ENCODE results near the gene MYL12A. TPM values are rescaled to one million over a fixed set of nuclear protein-coding genes. Genes with fewer than 3 reads are reported as not detected.

The MYL12A gene
- total and polyA plus RNA-seq, 2 experiments from 2014 or later = 456 to 692 TPM

GRCh38 chr18:3230401-3231334 lies 16.9 kb upstream of the MYL12A start:
- Histone ChIP-seq H3K4me3 (no peak overlapping the region), H4K20me1 (ENCODE audit: insufficient read depth, poor library complexity, severe bottlenecking) (no peaks in the 10 kb centered on the region), H3K27ac (no peak overlapping the region), H3K4me2 (no peak overlapping the region), H2AFZ (no peak overlapping the region), H3K79me2 (no peaks in the 10 kb centered on the region), H3K9me2 (replicated peaks; ENCODE audit: insufficient read depth) (no peaks in the 10 kb centered on the region), H3K4me1 (ENCODE audit: insufficient read depth) (peaks cover 5% of the 10 kb centered on the region), H3K9me3 (ENCODE audit: low read depth) (no peaks in the 10 kb centered on the region), H3K27me3 (no peaks in the 10 kb centered on the region), H3K36me3 (replicated peaks; ENCODE audit: insufficient read depth, low read depth) (no peaks in the 10 kb centered on the region)
- 89% methylated on average over 9 of the region's 9 CpGs for WGBS (ENCODE audit: low lambda C conversion rate, missing lambda C conversion rate)
- no peak for DNase-seq (ENCODE audit: low spot score)
- no peak for TF ChIP-seq EZH2phosphoT487 (IDR thresholded peaks at IDR 0.05; ENCODE audit: low read depth, severe bottlenecking, unreplicated experiment)

- TF ChIP-seq EZH2phosphoT487 (IDR thresholded peaks at IDR 0.05; ENCODE audit: low read depth, severe bottlenecking, unreplicated experiment) = no peak
- no peak for TF ChIP-seq CTCF (IDR thresholded peaks at IDR 0.05; ENCODE audit: poor library complexity)
- TF ChIP-seq EZH2 (IDR thresholded peaks at IDR 0.05; ENCODE audit: borderline replicate concordance) = no peak
- no peak overlapping the region for H2AFZ ChIP-seq
- no peak overlapping the region for H3K4me2 ChIP-seq
- no peaks in the 10 kb centered on the region for H3K9me2 ChIP-seq (replicated peaks; ENCODE audit: insufficient read depth)
- no peak overlapping the region for H3K4me3 ChIP-seq
- no peaks in the 10 kb centered on the region for H4K20me1 ChIP-seq (ENCODE audit: insufficient read depth, poor library complexity, severe bottlenecking)
- no peaks in the 10 kb centered on the region for H3K79me2 ChIP-seq
- 88% methylated on average over 1 of the region's 1 CpG for WGBS (ENCODE audit: low lambda C conversion rate, missing lambda C conversion rate)
- no peaks in the 10 kb centered on the region for H3K4me1 ChIP-seq (ENCODE audit: insufficient read depth)
- no peak for DNase-seq (ENCODE audit: low spot score)
- H3K36me3 ChIP-seq (replicated peaks; ENCODE audit: insufficient read depth, low read depth) = no peaks in the 10 kb centered on the region
- H3K27me3 ChIP-seq = no peaks in the 10 kb centered on the region
- no peaks in the 10 kb centered on the region for H3K9me3 ChIP-seq (ENCODE audit: low read depth)
- H3K27ac ChIP-seq = peak overlapping the region; percentile 44
Measured at GRCh38 chr18:3233004-3233403, 14.6 kb upstream of the MYL12A start.

GRCh38 chr18:3233433-3234168 lies 14.0 kb upstream of the MYL12A start:
- no peak for TF ChIP-seq EZH2 (IDR thresholded peaks at IDR 0.05; ENCODE audit: borderline replicate concordance)
- no peak for TF ChIP-seq EZH2phosphoT487 (IDR thresholded peaks at IDR 0.05; ENCODE audit: low read depth, severe bottlenecking, unreplicated experiment)
- no peak for TF ChIP-seq CTCF (IDR thresholded peaks at IDR 0.05; ENCODE audit: poor library complexity)
- 71% methylated on average over 4 of the region's 4 CpGs for WGBS (ENCODE audit: low lambda C conversion rate, missing lambda C conversion rate)
- H3K4me3 ChIP-seq = no peak overlapping the region
- H3K27me3 ChIP-seq = no peaks in the 10 kb centered on the region
- no peak for DNase-seq (ENCODE audit: low spot score)
- H3K4me2 ChIP-seq = no peak overlapping the region
- H2AFZ ChIP-seq = no peak overlapping the region
- H3K4me1 ChIP-seq (ENCODE audit: insufficient read depth) = no peaks in the 10 kb centered on the region
- no peaks in the 10 kb centered on the region for H3K9me2 ChIP-seq (replicated peaks; ENCODE audit: insufficient read depth)
- H3K36me3 ChIP-seq (replicated peaks; ENCODE audit: insufficient read depth, low read depth) = no peaks in the 10 kb centered on the region
- no peaks in the 10 kb centered on the region for H4K20me1 ChIP-seq (ENCODE audit: insufficient read depth, poor library complexity, severe bottlenecking)
- no peaks in the 10 kb centered on the region for H3K79me2 ChIP-seq
- no peaks in the 10 kb centered on the region for H3K9me3 ChIP-seq (ENCODE audit: low read depth)
- H3K27ac ChIP-seq = peak overlapping the region; percentile 44

- no peak overlapping the region for H2AFZ ChIP-seq
- no peaks in the 10 kb centered on the region for H3K27me3 ChIP-seq
- H3K4me1 ChIP-seq (ENCODE audit: insufficient read depth) = no peaks in the 10 kb centered on the region
- H3K9me3 ChIP-seq (ENCODE audit: low read depth) = no peaks in the 10 kb centered on the region
- no peaks in the 10 kb centered on the region for H3K36me3 ChIP-seq (replicated peaks; ENCODE audit: insufficient read depth, low read depth)
- no peak overlapping the region for H3K27ac ChIP-seq
- H3K79me2 ChIP-seq = no peaks in the 10 kb centered on the region
- TF ChIP-seq CTCF (IDR thresholded peaks at IDR 0.05; ENCODE audit: poor library complexity) (no peak), EZH2phosphoT487 (IDR thresholded peaks at IDR 0.05; ENCODE audit: low read depth, severe bottlenecking, unreplicated experiment) (no peak), EZH2 (IDR thresholded peaks at IDR 0.05; ENCODE audit: borderline replicate concordance) (no peak)
- H3K4me2 ChIP-seq = no peak overlapping the region
- DNase-seq (ENCODE audit: low spot score) = no peak
- no peaks in the 10 kb centered on the region for H4K20me1 ChIP-seq (ENCODE audit: insufficient read depth, poor library complexity, severe bottlenecking)
- no peak overlapping the region for H3K4me3 ChIP-seq
- 71% methylated on average over 5 of the region's 5 CpGs for WGBS (ENCODE audit: low lambda C conversion rate, missing lambda C conversion rate)
- H3K9me2 ChIP-seq (replicated peaks; ENCODE audit: insufficient read depth) = no peaks in the 10 kb centered on the region
Measured at GRCh38 chr18:3234457-3234856, 13.1 kb upstream of the MYL12A start.
